Measurements from ENCODE around the gene RNF123. TPM values are rescaled to one million over a fixed set of nuclear protein-coding genes. Genes with fewer than 3 reads are reported as not detected.

Gene RNF123
- total and polyA plus RNA-seq, 4 donors, result 34.3 to 104 (median 40.2) TPM

- peak within 1 kb of the TSS; percentile 84 to 91 for H3K27ac ChIP-seq (ENCODE audit: low read depth in 1 of 2, low read length in 2 of 2)
- under 1% methylated on average over 71 of the region's 71 CpGs for WGBS
- H3K4me3 ChIP-seq (ENCODE audit: low read depth in 1 of 3, low read length in 3 of 3), result peak within 1 kb of the TSS; percentile 48 to 76 (median 66)
- no peaks in the 10 kb centered on the region for H3K9me3 ChIP-seq (ENCODE audit: control insufficient read depth in 4 of 4, low read length in 3 of 4)
- TF ChIP-seq SP1 (IDR thresholded peaks at IDR 0.05) (peak; percentile 65), REST (IDR thresholded peaks at IDR 0.05) (peak; percentile 80), ZBTB33 (IDR thresholded peaks at IDR 0.05) (no peak), GABPA (IDR thresholded peaks at IDR 0.05 in 1 of 2, conservative IDR thresholded peaks at IDR 0.05 in 1 of 2) (peak; percentile 62 to 85), RAD21 (IDR thresholded peaks at IDR 0.05) (no peak), RXRA (IDR thresholded peaks at IDR 0.05) (peak; percentile 41 to 73), HNF4A (conservative IDR thresholded peaks at IDR 0.05) (peak in 1 of 2 donors; percentile 23), YY1 (IDR thresholded peaks at IDR 0.05) (peak; percentile 83), TAF1 (conservative IDR thresholded peaks at IDR 0.05) (no peak), NR2F2 (IDR thresholded peaks at IDR 0.05) (peak; percentile 52), JUND (IDR thresholded peaks at IDR 0.05) (no peak), FOXA1 (IDR thresholded peaks at IDR 0.05) (peak; percentile 24)
- peak within 1 kb of the TSS; percentile 2 to 56 for H3K9ac ChIP-seq (ENCODE audit: low read depth in 1 of 2, low read length in 2 of 2)
- peaks cover 8 to 25% (median 11%) of the 10 kb centered on the region in 4 donors for H3K36me3 ChIP-seq (ENCODE audit: control insufficient read depth in 4 of 4, insufficient read depth in 3 of 4, low read depth in 1 of 4, low read length in 3 of 4)
- no peaks in the 10 kb centered on the region for H3K27me3 ChIP-seq (ENCODE audit: control insufficient read depth in 4 of 4, insufficient read depth in 4 of 4, low read length in 3 of 4)
- peak; percentile 95 for DNase-seq (ENCODE audit: low spot score)
- peaks cover 28 to 62% (median 44%) of the 10 kb centered on the region in 4 donors for H3K4me1 ChIP-seq (ENCODE audit: control insufficient read depth in 4 of 4, insufficient read depth in 4 of 4, low read length in 3 of 4)
These were observed 15.5 kb upstream of the RNF123 start, which contains the start of gene APEH for GRCh38 chr3:49673715-49674496. Gene APEH (plus strand): TSS chr3:49674351. CDS start chr3:49674402, 51 bp downstream.

- peak overlapping the region; percentile 48 to 76 (median 66) for H3K4me3 ChIP-seq (ENCODE audit: low read depth in 1 of 3, low read length in 3 of 3)
- DNase-seq (ENCODE audit: low spot score), result no peak
- peak overlapping the region; percentile 84 to 91 for H3K27ac ChIP-seq (ENCODE audit: low read depth in 1 of 2, low read length in 2 of 2)
- peaks cover 9 to 31% (median 16%) of the 10 kb centered on the region in 4 donors for H3K36me3 ChIP-seq (ENCODE audit: control insufficient read depth in 4 of 4, insufficient read depth in 3 of 4, low read depth in 1 of 4, low read length in 3 of 4)
- no peaks in the 10 kb centered on the region for H3K27me3 ChIP-seq (ENCODE audit: control insufficient read depth in 4 of 4, insufficient read depth in 4 of 4, low read length in 3 of 4)
- 4% methylated on average over 34 of the region's 34 CpGs for WGBS
- peaks cover 21 to 56% (median 38%) of the 10 kb centered on the region in 4 donors for H3K4me1 ChIP-seq (ENCODE audit: control insufficient read depth in 4 of 4, insufficient read depth in 4 of 4, low read length in 3 of 4)
- peak overlapping the region in 1 of 2 donors; percentile 56 for H3K9ac ChIP-seq (ENCODE audit: low read depth in 1 of 2, low read length in 2 of 2)
- H3K9me3 ChIP-seq (ENCODE audit: control insufficient read depth in 4 of 4, low read length in 3 of 4), result no peaks in the 10 kb centered on the region
- no peak for TF ChIP-seq REST (IDR thresholded peaks at IDR 0.05)
- TF ChIP-seq EGR1 (IDR thresholded peaks at IDR 0.05; ENCODE audit: low read depth in 2 of 2), result no peak
- no peak for TF ChIP-seq JUND (IDR thresholded peaks at IDR 0.05)
- TF ChIP-seq RXRA (IDR thresholded peaks at IDR 0.05), result no peak
- no peak for TF ChIP-seq NR2F2 (IDR thresholded peaks at IDR 0.05)
- TF ChIP-seq TAF1 (conservative IDR thresholded peaks at IDR 0.05), result no peak
- TF ChIP-seq SP1 (IDR thresholded peaks at IDR 0.05), result no peak
- no peak for TF ChIP-seq GABPA (IDR thresholded peaks at IDR 0.05 in 1 of 2, conservative IDR thresholded peaks at IDR 0.05 in 1 of 2)
- TF ChIP-seq FOXA1 (IDR thresholded peaks at IDR 0.05), result no peak
- no peak for TF ChIP-seq YY1 (IDR thresholded peaks at IDR 0.05)
- TF ChIP-seq ZBTB33 (IDR thresholded peaks at IDR 0.05), result no peak
- TF ChIP-seq ATF3 (IDR thresholded peaks at IDR 0.05), result no peak
- TF ChIP-seq MAX (IDR thresholded peaks at IDR 0.05), result no peak
- no peak for TF ChIP-seq RAD21 (IDR thresholded peaks at IDR 0.05)
- no peak for TF ChIP-seq HNF4A (conservative IDR thresholded peaks at IDR 0.05)
- no peak for TF ChIP-seq HNF4G (IDR thresholded peaks at IDR 0.05)
These were observed 14.8 kb upstream of the RNF123 start for GRCh38 chr3:49674497-49674983.
